NT2/D1 (cell line): ENCODE results near the gene RAD9A.

Source experiments
- DNase-seq: peaks from one replicate; pipeline ENCODE4 v3.0.0-alpha.2; 2011; ENCODE audit warnings: low read depth, low spot score
- H3K27me3 ChIP-seq: 2 replicates; pipeline ENCODE4 v1.6.0; 2011; ENCODE audit warnings: mild to moderate bottlenecking; ENCODE audit not compliant: insufficient read length, insufficient read depth
- H3K36me3 ChIP-seq: 2 replicates; pipeline ENCODE4 v1.6.1; 2011; ENCODE audit warnings: mild to moderate bottlenecking, low read length, mixed read lengths; ENCODE audit not compliant: insufficient read depth, insufficient read length
- H3K4me1 ChIP-seq: 2 replicates; pipeline ENCODE4 v1.5.1; 2011; ENCODE audit not compliant: insufficient read depth, insufficient read length
- H3K4me3 ChIP-seq: 2 replicates; pipeline ENCODE4 v1.5.1; 2011; ENCODE audit warnings: low read depth; ENCODE audit not compliant: insufficient read length
- H3K9ac ChIP-seq: 2 replicates; pipeline ENCODE4 v1.6.0; 2011; ENCODE audit warnings: low read depth; ENCODE audit not compliant: insufficient read length
- H3K9me3 ChIP-seq: 2 replicates; pipeline ENCODE4 v1.5.1; 2011; ENCODE audit warnings: mild to moderate bottlenecking, low read length; ENCODE audit not compliant: insufficient read depth
- SUZ12 ChIP-seq: IDR thresholded peaks from 2 replicates; pipeline ENCODE4 v1.6.1; 2011; ENCODE audit not compliant: insufficient read length, insufficient read depth; ENCODE audit errors: extremely low read depth
- YY1 ChIP-seq: IDR thresholded peaks from 2 replicates; pipeline ENCODE4 v1.6.1; 2011; ENCODE audit not compliant: insufficient read length, insufficient read depth
- ZNF274 ChIP-seq: IDR thresholded peaks from 2 replicates; pipeline ENCODE4 v1.6.1; 2011; ENCODE audit warnings: mild to moderate bottlenecking, low read depth, low read length

The RAD9A gene

DNA sequence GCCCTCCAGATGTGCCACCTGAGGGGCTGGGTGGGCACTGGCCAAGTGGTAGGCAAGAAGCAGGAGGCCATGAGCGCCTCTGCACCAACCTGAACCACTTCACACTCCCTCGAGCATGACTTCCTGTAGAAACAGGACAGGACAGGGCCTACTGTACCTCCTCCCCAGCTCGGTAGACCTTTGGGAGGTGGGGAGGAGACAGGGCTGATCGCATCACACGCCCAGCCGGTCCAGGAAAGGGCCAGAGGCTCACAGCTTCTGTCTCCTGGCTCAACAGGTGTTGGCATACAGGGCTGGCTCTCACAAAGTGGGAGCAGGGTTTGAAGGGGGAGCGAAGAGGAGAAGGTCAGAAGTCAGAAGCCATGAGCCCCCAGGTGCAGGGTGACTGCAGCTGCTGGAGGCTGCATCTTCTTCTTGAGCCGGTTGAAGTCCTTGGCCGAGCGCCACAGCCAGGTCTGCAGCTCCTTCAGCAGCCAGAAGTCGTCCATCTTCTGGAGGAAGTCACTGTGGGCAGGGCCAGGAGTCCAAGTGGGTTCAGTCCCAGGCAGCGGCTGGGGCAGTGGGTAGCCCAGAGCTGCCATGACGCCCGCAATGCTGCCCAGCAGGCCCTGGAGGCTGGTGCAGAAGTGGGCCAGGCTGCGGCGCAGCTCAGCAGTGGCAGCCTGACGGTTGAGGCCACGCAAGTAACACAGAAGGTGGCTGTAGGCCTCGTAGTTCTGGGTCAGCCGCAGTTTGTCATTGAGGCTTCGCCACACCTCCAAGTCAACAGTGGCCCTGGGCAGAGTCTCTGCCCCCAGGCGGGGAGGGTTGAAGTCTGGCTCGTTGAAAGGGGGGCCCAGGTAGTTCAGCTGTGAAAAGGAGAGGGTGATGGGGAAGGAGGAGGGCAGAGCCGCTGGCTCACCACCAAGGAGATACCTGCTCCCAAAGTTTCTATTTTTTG is 26.7 kb upstream of the RAD9A start:
- peaks cover 2% of the 10 kb centered on the region for H3K4me1 ChIP-seq
- H3K4me3 ChIP-seq = no peak overlapping the region
- H3K9ac ChIP-seq = no peak overlapping the region
- peaks cover 22% of the 10 kb centered on the region for H3K27me3 ChIP-seq
- H3K36me3 ChIP-seq = peaks cover 38% of the 10 kb centered on the region
- H3K9me3 ChIP-seq = no peaks in the 10 kb centered on the region
- no peak for DNase-seq
- TF ChIP-seq SUZ12 = no peak
- TF ChIP-seq ZNF274 = no peak
- no peak for TF ChIP-seq YY1

DNA sequence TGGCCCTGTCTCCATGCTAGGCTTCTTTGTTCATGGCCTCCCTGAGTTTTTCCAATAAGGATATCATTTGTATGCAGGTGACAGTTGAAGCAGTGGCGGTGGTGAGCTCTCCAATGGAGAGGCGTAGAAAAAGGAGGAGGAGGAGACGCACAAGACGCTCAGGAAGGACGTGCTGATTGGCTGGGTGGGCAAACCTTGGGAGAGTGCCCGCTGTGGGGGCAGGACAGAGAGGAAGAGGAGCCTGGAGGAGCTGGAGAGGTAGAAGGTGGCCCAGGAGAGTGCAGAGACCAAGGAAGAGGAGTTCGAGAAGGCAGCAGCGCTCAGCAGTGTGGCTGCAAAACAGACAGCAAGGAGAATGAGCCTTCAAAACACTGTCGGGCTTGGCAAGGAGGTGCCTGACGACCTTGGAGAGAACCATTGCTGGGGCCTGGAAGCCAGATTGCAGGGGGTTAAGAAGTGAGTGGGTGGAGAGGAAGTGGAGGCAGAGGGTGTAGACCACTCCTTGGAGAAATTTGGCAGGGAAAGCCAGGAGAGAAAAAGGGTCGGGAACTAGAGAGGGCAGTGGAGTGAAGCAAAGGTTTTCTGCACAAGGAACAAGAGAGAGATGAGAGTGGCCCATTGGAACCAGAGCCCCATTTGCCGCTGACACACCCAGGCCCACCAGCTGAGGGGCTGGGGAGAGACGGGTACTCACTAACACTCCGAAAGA is 25.9 kb upstream of the RAD9A start:
- Histone ChIP-seq H3K4me3 (no peak overlapping the region), H3K36me3 (peaks cover 41% of the 10 kb centered on the region), H3K27me3 (peaks cover 22% of the 10 kb centered on the region), H3K9ac (no peak overlapping the region), H3K9me3 (no peaks in the 10 kb centered on the region), H3K4me1 (peaks cover 8% of the 10 kb centered on the region)
- TF ChIP-seq YY1 = no peak
- no peak for TF ChIP-seq SUZ12
- no peak for TF ChIP-seq ZNF274
- DNase-seq = no peak

DNA sequence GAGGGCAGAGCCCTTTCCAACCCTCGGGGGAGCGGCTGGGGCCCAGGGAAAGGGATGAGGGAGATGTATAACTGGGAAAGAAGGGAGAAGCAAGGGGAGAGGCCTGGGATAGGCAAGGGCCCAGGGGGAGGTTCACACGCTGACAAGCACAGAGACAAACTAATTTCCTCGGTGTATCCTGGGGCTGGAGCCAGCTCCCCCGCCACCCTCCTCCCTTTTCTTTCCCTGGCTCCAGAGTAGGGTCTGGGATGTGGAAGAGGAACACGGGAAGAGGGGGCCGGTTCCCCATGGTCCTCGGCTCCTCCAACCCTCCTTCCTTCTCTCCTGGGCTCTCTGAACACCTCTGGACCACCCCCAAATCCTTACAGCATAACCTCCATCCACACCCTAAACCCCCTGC is 25.2 kb upstream of the RAD9A start:
- DNase-seq = no peak
- Histone ChIP-seq H3K27me3 (peaks cover 22% of the 10 kb centered on the region), H3K4me1 (peaks cover 15% of the 10 kb centered on the region), H3K9me3 (no peaks in the 10 kb centered on the region), H3K9ac (no peak overlapping the region), H3K36me3 (peaks cover 41% of the 10 kb centered on the region), H3K4me3 (no peak overlapping the region)
- TF ChIP-seq ZNF274 (no peak), YY1 (no peak), SUZ12 (no peak)

DNA sequence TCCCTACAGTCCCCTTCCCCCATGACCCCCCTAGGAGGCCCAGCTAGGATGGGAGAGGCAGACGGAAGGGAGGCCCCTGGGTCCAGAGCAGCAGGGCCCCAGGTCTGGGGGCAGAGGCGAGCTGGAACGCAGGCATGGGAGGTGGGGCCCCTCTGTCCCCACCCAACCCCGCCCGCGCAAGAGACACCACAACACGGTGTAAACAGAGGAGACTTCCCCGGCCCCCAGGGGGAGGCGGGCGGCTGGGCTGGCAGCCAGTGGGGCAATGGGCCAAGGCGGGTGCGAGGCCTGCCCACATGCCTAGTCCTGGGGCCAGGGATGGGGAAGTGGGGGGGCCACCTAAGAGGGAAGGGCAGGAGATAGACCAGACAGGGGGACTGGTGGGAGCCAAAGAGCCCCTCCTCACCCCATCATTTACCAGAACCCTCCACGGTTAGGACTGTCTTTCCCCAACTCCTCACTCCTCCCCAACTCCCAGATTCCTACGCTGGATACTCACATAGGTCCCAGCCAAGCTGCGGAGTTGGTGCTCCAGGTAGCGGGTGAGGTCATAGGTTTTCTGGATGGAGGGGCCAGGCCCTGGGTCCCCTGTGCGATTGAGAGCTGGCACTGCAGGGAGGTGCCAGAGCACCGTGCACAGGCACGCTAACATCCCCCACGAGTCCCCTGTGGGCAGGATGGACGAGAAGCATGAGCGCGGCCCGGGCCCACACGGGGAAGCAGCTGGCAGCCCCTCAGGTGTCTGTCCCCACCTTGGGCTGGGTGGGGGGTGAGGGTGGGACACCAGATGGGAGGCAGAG is 24.6 kb upstream of the RAD9A start:
- H3K27me3 ChIP-seq = peaks cover 21% of the 10 kb centered on the region
- DNase-seq = no peak

DNA sequence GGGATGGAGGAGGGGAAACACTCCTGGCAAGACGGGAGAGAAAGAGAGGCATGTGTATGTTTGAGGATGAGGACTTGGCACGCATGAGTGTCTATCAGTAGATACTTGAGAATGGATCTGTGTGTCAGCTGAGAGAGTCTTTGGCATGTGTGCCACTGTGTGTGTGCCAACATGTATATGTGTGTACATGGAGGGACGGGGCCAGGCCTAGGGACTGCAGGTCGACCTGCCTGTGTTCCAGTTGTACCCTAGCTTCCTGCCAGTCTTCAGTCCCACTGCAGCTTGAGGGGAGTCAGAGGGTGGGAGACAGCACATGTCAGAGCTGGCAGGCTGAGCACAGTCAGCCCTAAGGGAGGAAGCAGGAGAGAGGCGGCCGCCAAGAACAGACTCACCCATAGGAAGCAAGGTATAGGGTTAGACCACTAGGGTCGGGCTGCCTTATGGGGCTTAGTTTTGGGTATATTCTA is 24.0 kb upstream of the RAD9A start:
- no peak for TF ChIP-seq ZNF274
- TF ChIP-seq SUZ12 = no peak
- no peak for TF ChIP-seq YY1
- H3K9me3 ChIP-seq = no peaks in the 10 kb centered on the region
- no peak overlapping the region for H3K4me3 ChIP-seq
- H3K36me3 ChIP-seq = peaks cover 41% of the 10 kb centered on the region
- no peak for DNase-seq
- peaks cover 19% of the 10 kb centered on the region for H3K4me1 ChIP-seq
- peaks cover 18% of the 10 kb centered on the region for H3K27me3 ChIP-seq
- H3K9ac ChIP-seq = no peak overlapping the region

More for the DNA sequence above, 24.6 kb upstream of the RAD9A start:
- H3K36me3 ChIP-seq = peaks cover 41% of the 10 kb centered on the region
- no peak for TF ChIP-seq ZNF274
- TF ChIP-seq SUZ12 = no peak
- TF ChIP-seq YY1 = no peak
- H3K4me1 ChIP-seq = peaks cover 19% of the 10 kb centered on the region
- H3K9ac ChIP-seq = no peak overlapping the region
- H3K4me3 ChIP-seq = no peak overlapping the region
- no peaks in the 10 kb centered on the region for H3K9me3 ChIP-seq

DNA sequence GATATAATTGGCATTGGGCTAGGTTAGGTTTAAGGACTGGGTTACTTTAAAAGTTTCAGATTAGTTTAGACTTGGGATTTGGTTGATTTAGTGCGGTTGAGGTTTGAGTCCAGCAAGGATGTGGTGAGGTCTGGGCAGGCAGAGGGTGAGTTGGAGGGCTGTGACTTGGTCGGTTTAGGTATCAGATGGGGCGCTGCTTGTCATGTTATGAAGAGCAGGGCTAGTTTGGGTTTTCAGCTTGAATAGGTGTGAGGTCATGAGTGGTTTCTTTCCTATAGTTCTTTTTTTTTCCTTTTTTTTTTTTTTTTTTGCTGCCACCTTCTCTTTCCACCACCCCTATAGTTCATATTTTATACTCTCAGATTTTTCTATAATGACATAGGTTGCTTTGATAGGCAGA is 23.2 kb upstream of the RAD9A start:
- peaks cover 41% of the 10 kb centered on the region for H3K36me3 ChIP-seq
- H3K9ac ChIP-seq = no peak overlapping the region
- H3K4me3 ChIP-seq = no peak overlapping the region
- no peak for TF ChIP-seq ZNF274
- no peak for TF ChIP-seq YY1
- no peak for TF ChIP-seq SUZ12
- peaks cover 18% of the 10 kb centered on the region for H3K27me3 ChIP-seq
- peaks cover 19% of the 10 kb centered on the region for H3K4me1 ChIP-seq
- DNase-seq = no peak
- no peaks in the 10 kb centered on the region for H3K9me3 ChIP-seq
